RWPE1 (cell line): Measurements from ENCODE around the gene STN1.

Source experiments
- CTCF ChIA-PET: fragments of 350-600 bp; sonication (Branson Sonifier 250); formaldehyde crosslinking; extraction: SDS; loops from one replicate; lab custom pipeline; 2021; lab: Yijun Ruan, JAX
- POLR2A ChIA-PET: fragments of 400-600 bp; formaldehyde crosslinking; extraction: SDS; loops from one replicate; lab custom pipeline; 2020; ENCODE audit warnings: antibody characterized with exemption; ENCODE audit not compliant: low non-redundant PET; lab: Yijun Ruan, JAX
- DNase-seq: peaks from one replicate; pipeline ENCODE4 v3.0.0; 2012; ENCODE audit warnings: low spot score
- H3K27ac ChIP-seq: fragments of 450-650 bp; 2 replicates; pipeline ENCODE4 v1.5.1; 2017
- TF ChIP-seq, protein P1 (sequence below): fragments of 450-650 bp; conservative IDR thresholded peaks from 2 replicates; pipeline ENCODE4 v1.5.1; 2017; ENCODE audit warnings: low read depth, mild to moderate bottlenecking

The STN1 gene, protein sequence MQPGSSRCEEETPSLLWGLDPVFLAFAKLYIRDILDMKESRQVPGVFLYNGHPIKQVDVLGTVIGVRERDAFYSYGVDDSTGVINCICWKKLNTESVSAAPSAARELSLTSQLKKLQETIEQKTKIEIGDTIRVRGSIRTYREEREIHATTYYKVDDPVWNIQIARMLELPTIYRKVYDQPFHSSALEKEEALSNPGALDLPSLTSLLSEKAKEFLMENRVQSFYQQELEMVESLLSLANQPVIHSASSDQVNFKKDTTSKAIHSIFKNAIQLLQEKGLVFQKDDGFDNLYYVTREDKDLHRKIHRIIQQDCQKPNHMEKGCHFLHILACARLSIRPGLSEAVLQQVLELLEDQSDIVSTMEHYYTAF

DNA sequence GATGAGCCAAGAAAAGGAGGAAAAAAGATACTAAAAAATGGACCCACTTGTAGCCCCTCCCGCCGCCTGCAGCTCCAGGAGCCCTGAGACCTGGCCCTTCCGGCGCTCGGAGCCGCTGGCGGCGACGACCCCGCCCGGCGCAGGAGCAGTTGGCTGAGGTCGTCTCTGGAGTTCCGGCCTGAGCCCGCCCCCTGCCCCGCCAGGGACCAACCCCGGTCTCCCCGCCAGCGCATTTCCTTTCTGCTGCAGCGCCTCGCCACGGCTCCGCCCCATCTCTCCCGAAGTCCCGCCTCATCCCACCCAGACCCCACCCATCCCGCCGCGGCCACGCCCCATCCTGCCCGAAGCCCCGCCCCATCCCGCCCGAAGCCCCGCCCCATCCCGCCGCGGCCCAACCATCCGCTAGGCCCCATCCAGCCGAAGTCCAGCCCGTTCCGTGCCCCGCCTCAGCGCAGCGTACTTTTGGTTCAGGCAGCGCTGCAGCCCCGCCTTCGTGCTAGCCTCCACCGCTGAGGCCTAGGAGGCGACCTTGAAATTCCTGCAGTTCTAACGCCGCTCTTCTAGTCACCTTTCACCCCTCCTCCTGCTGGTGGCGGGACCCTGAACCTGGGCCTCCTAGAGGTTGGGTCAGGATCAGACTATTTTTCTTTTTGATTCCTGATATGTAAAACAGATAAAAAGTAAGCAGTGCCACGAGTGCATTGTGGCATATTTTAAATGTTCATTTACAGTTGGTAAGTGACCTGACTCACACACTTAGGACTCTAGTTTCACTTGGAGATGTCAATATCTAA is at the start of gene STN1:
Gene STN1 (minus strand): TSS at position 132 of the 794 bp plus-strand sequence. CDS start 590 bp downstream, outside the sequence.
- CTCF ChIA-PET = interaction anchor here (0.6 kb wide), 1 partner anchor 543 kb away, joined by 6 read pairs; no protein-coding TSS in a partner anchor
- POLR2A ChIA-PET = no interaction called here
- H3K27ac ChIP-seq = peak within 1 kb of the TSS; percentile 99
- peak; percentile 97 for DNase-seq
- TF ChIP-seq, protein P1, sequence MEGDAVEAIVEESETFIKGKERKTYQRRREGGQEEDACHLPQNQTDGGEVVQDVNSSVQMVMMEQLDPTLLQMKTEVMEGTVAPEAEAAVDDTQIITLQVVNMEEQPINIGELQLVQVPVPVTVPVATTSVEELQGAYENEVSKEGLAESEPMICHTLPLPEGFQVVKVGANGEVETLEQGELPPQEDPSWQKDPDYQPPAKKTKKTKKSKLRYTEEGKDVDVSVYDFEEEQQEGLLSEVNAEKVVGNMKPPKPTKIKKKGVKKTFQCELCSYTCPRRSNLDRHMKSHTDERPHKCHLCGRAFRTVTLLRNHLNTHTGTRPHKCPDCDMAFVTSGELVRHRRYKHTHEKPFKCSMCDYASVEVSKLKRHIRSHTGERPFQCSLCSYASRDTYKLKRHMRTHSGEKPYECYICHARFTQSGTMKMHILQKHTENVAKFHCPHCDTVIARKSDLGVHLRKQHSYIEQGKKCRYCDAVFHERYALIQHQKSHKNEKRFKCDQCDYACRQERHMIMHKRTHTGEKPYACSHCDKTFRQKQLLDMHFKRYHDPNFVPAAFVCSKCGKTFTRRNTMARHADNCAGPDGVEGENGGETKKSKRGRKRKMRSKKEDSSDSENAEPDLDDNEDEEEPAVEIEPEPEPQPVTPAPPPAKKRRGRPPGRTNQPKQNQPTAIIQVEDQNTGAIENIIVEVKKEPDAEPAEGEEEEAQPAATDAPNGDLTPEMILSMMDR = no peak

DNA sequence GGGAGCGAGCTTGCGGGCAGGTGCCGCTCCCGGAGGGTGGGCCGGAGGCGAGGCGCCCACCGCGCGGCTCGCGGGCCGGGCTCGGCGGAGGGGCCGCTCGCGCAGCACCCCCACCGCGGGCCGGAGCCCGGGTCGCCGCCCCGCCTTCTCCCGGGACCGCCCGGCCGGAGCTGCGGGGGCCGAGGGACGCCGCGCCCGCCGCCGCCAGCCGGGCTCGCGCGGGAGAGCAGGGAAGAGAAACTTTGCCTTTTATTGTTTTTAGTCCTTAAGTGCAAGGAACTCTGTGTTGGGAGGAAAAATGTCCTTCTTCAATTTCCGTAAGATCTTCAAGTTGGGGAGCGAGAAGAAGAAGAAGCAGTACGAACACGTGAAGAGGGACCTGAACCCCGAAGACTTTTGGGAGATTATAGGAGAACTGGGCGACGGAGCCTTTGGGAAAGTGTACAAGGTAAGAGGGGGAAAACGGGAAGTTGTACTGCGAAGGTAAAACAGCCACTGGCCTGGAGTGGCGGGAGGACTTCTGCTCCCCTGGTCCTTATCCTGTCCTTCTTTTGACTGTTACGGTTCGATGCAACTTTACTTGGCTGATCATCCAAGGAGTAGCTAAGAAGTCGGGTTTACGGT is 49.6 kb upstream of the STN1 start:
- peak overlapping the region; percentile 89 for H3K27ac ChIP-seq
- peak; percentile 48 for DNase-seq
- CTCF ChIA-PET = interaction anchor here (0.7 to 0.9 kb wide), 2 partner anchors 79 to 291 kb away, joined by 3 read pairs; no protein-coding TSS in a partner anchor
- TF ChIP-seq, protein P1 = no peak
- POLR2A ChIA-PET = interaction anchor here (0.6 kb wide), 1 partner anchor 78 kb away, joined by 3 read pairs; no protein-coding TSS in a partner anchor

DNA sequence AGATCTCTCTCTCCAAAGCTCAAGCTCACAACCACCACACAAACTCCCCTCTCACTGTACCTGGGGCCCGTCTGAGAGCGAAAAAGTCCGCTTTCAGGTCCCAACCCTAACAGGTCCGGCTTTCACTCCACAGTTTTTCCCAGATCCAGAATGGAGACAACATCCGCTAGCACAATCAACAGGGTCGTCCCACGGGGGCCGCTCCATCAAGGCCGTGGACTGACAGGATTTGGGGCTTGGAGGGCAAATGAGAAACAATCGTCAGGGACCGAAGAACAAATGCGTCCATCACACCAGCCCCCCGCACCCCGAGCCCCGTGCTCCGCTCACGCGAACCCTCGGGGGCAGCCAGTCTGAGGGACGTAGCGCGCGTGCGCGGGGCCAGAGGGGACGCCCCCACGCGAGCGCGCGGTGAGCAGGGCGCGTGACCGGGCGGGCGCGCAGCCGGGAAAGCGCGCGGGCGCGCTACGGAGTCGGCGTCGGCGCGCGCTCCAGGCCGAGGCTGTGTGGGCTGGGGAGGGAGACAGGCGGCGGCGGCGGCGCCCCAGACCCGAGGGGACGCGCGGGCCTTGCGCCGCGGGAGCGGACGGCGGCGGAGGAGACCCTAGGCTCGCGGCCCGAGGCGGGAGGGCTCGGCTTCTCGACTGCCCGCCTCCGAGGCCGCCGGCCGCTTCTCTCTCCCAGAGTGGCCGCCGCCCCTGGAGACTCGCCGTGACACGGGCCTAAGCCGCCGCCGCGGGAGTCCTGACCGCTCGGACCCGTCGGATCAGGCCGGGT is 48.9 kb upstream of the STN1 start, which contains the start of gene SLK:
Gene SLK (plus strand): TSS at position 470 of the 777 bp plus-strand sequence. CDS start 606 bp downstream, outside the sequence.
- DNase-seq = peak; percentile 87
- TF ChIP-seq, protein P1 = no peak
- ChIA-PET CTCF (interaction anchor here (0.6 to 1.4 kb wide), 2 partner anchors 44 to 50 kb away, joined by 6 to 7 read pairs; no protein-coding TSS in a partner anchor), POLR2A (no interaction called here)
- H3K27ac ChIP-seq = peak within 1 kb of the TSS; percentile 89

DNA sequence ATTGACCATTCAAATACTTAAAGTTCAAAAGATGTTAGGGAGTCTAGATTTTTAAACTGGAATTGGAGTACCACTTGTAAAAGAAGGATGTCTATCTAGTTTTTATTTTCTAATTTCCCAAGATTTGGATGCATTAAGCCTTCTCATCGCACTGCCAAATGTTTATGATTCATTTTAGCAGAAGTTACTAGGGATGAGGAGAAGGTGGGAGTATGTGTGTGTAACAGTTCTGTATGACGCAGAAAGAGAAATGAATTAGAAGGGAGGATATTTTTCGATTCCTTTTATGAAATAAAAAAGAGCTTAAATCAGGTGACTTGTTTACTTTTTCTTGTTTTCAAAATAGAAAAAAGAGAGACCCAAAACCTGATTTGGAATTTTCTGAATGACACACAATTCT is 42.1 kb upstream of the STN1 start:
- TF ChIP-seq, protein P1 = no peak
- POLR2A ChIA-PET = no interaction called here
- CTCF ChIA-PET = no interaction called here
- no peak overlapping the region for H3K27ac ChIP-seq
- DNase-seq = no peak

DNA sequence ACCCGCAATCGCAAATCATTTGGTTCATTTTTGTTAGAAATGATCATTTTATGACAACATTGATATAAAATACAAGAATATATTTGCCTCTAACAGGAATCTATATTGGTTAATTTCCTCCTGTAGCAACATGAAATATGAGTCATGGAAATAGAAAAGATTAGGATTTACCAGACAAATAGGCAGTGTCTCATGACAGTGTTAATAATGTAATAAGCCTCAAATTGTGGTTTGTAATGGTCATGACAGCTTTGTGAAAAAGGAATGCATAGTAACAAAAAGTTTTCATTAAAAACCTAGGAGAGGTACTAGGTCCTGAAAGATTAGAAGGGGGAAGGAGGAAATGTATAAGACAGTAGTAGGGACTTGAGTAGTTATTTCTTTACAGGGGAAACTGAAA is 41.0 kb upstream of the STN1 start:
- CTCF ChIA-PET = no interaction called here

More for the DNA sequence above, 41.0 kb upstream of the STN1 start:
- no peak overlapping the region for H3K27ac ChIP-seq
- POLR2A ChIA-PET = no interaction called here
- TF ChIP-seq, protein P1 = no peak
- DNase-seq = peak; percentile 68
